Cardiac muscle cell (in vitro differentiated cells and primary cell): ENCODE results near the gene ANXA4. TPM values are rescaled to one million over a fixed set of nuclear protein-coding genes. Genes with fewer than 3 reads are reported as not detected.
A peak's percentile ranks its signal among the peaks of the same experiment; 100 is the strongest.
"Not testable (repeated sequence)": the region's sequence is repeated elsewhere in the genome, so short reads cannot be mapped to it uniquely, and the experiment has no call there.

ENCODE experiments used
- DNase-seq, 2 donors: peaks; one replicate each; pipeline versions ENCODE4 v3.0.0 to v3.0.0-alpha.2; 2010 to 2017; ENCODE audit warnings: low read depth in 1 of 2, low spot score in 1 of 2
- H3K27ac ChIP-seq: fragments of 200-600 bp; sonication (generic); 2 replicates; pipeline ENCODE4 v1.5.1; 2016
- H3K27me3 ChIP-seq: fragments of 200-600 bp; sonication (generic); 2 replicates; pipeline ENCODE4 v1.6.0; 2016; ENCODE audit warnings: control low read depth
- H3K36me3 ChIP-seq: fragments of 200-600 bp; sonication (generic); 2 replicates; pipeline ENCODE4 v1.5.1; 2016; ENCODE audit warnings: control low read depth
- H3K4me1 ChIP-seq: fragments of 200-600 bp; sonication (generic); 2 replicates; pipeline ENCODE4 v1.8.1; 2017; ENCODE audit warnings: low read depth, mild to moderate bottlenecking, mixed run types
- H3K4me3 ChIP-seq: fragments of 200-600 bp; sonication (generic); 2 replicates; pipeline ENCODE4 v1.5.1; 2016; ENCODE audit warnings: mild to moderate bottlenecking
- H3K9me3 ChIP-seq: fragments of 200-600 bp; sonication (generic); 2 replicates; pipeline ENCODE4 v1.5.1; 2017; ENCODE audit warnings: low read depth, mild to moderate bottlenecking, control low read depth
- CTCF ChIP-seq: IDR thresholded peaks from 2 replicates; pipeline ENCODE4 v1.5.1; 2012; ENCODE audit warnings: low read depth, mild to moderate bottlenecking, low read length
- polyA plus RNA-seq: library from polyadenylated mRNA; unstranded; fragments of >200 nt; fragmentation: Nextera tagmentation; extraction: Ambion mirVana; gene quantifications from 2 replicates; pipeline ENCODE4 v1.2.1, GENCODE V29; 2016
- total RNA-seq: library from RNA; depleted of rRNA; stranded (reverse); fragments of >200 nt; gene quantifications from 2 replicates; pipeline ENCODE4 v1.2.3, GENCODE V29; 2016

ANXA4 gene
- total and polyA plus RNA-seq, 2 experiments from 2014 or later: 18.0 to 27.2 TPM

GRCh38 chr2:69797836-69798289 is 55.9 kb downstream of the ANXA4 start:
- no peak for DNase-seq
- Histone ChIP-seq H3K27me3 (no peaks in the 10 kb centered on the region), H3K4me3 (no peak overlapping the region), H3K36me3 (no peaks in the 10 kb centered on the region), H3K27ac (peak overlapping the region; percentile 84), H3K9me3 (no peaks in the 10 kb centered on the region), H3K4me1 (peaks cover 31% of the 10 kb centered on the region)
- TF ChIP-seq CTCF: no peak

GRCh38 chr2:69798290-69798908 is 56.5 kb downstream of the ANXA4 start:
- no peaks in the 10 kb centered on the region for H3K36me3 ChIP-seq
- peaks cover 31% of the 10 kb centered on the region for H3K4me1 ChIP-seq
- peak overlapping the region; percentile 84 for H3K27ac ChIP-seq
- no peak overlapping the region for H3K4me3 ChIP-seq
- H3K27me3 ChIP-seq: no peaks in the 10 kb centered on the region
- no peaks in the 10 kb centered on the region for H3K9me3 ChIP-seq
- DNase-seq: no peak
- no peak for TF ChIP-seq CTCF

- Histone ChIP-seq H3K36me3 (no peaks in the 10 kb centered on the region), H3K4me1 (peaks cover 31% of the 10 kb centered on the region), H3K9me3 (no peaks in the 10 kb centered on the region), H3K27ac (peak overlapping the region; percentile 84), H3K4me3 (no peak overlapping the region), H3K27me3 (no peaks in the 10 kb centered on the region)
- peak; percentile 53 to 84 for DNase-seq
- no peak for TF ChIP-seq CTCF
Measured at GRCh38 chr2:69798909-69799526, 57.1 kb downstream of the ANXA4 start.

GRCh38 chr2:69801745-69802290 is 59.9 kb downstream of the ANXA4 start:
- no peak for DNase-seq
- TF ChIP-seq CTCF: no peak
- H3K4me3 ChIP-seq: no peak overlapping the region
- H3K36me3 ChIP-seq: no peaks in the 10 kb centered on the region
- H3K4me1 ChIP-seq: peaks cover 26% of the 10 kb centered on the region
- H3K27ac ChIP-seq: no peak overlapping the region
- no peaks in the 10 kb centered on the region for H3K27me3 ChIP-seq
- no peaks in the 10 kb centered on the region for H3K9me3 ChIP-seq

GRCh38 chr2:69802781-69803367 is 60.9 kb downstream of the ANXA4 start:
- not testable (repeated sequence) for H3K9me3 ChIP-seq, H3K27ac ChIP-seq

GRCh38 chr2:69804416-69804815 is 62.5 kb downstream of the ANXA4 start:
- no peak overlapping the region for H3K4me3 ChIP-seq
- H3K4me1 ChIP-seq: peaks cover 5% of the 10 kb centered on the region
- H3K27ac ChIP-seq: no peak overlapping the region
- H3K9me3 ChIP-seq: no peaks in the 10 kb centered on the region
- no peaks in the 10 kb centered on the region for H3K27me3 ChIP-seq
- no peaks in the 10 kb centered on the region for H3K36me3 ChIP-seq
- TF ChIP-seq CTCF: no peak
- DNase-seq: no peak

More at GRCh38 chr2:69802781-69803367, 60.9 kb downstream of the ANXA4 start:
- H3K36me3 ChIP-seq, H3K27me3 ChIP-seq, H3K4me3 ChIP-seq, DNase-seq: not testable (repeated sequence)
- H3K4me1 ChIP-seq: peaks cover 21% of the 10 kb centered on the region
